ENCODE measurements around the gene RNF215.

RNF215 gene

DNA sequence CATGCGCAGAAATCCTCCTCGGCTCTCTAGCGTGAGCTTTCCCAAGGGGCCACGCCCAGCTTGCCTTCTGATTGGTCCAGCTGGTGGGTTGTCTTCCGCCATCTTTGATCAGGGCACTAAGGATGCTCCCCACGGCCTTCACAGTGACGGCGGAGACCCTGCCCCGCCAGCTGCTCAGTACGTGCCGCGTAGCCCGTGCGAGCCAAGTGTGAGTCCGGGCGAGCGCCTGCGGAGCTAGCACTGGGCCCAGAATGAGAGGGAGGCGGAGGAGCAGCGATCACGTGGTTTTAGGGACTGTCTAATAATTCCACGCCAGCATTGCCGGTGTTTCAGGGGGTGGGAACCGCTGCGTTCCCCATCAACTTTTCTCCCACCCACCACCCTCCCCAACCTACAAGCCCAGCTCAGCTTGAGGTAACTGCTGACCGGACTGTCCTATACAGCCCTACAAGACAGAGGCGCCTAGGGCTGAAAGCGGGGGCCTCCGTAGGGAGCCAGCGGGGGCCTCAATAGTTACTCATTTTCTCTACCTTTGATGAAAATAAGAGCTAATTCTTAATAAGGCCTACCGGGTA, 36.8 kb upstream of the RNF215 start:
- Histone ChIP-seq H4K20me1 (ENCODE audit: insufficient read depth, low read length) (no peaks in the 10 kb centered on the region), H3F3A (ENCODE audit: insufficient read depth, low read length) (peaks cover 19% of the 10 kb centered on the region), H3K79me2 (ENCODE audit: low read length) (peaks cover 17% of the 10 kb centered on the region), H2AFZ (ENCODE audit: low read length) (peak overlapping the region; percentile 92), H3K4me3 (ENCODE audit: low read length) (peak overlapping the region; percentile 84), H3K4me2 (ENCODE audit: low read depth, low read length) (peak overlapping the region; percentile 95), H3K27me3 (replicated peaks; ENCODE audit: insufficient read depth, low read length) (no peaks in the 10 kb centered on the region), H3K36me3 (replicated peaks; ENCODE audit: insufficient read depth, low read length) (no peaks in the 10 kb centered on the region), H3K9me2 (replicated peaks; ENCODE audit: insufficient read depth, low read length) (no peaks in the 10 kb centered on the region), H3K9ac (ENCODE audit: low read length) (peak overlapping the region; percentile 89; the same call in 1 of the 2 replicates), H3K4me1 (ENCODE audit: low read length) (peaks cover 20% of the 10 kb centered on the region), H3K9me3 (replicated peaks; ENCODE audit: insufficient read depth, low read length) (no peaks in the 10 kb centered on the region), H3K27ac (ENCODE audit: low read length) (peak overlapping the region; percentile 67; the same call in 1 of the 2 replicates)
- TF ChIP-seq EZH2phosphoT487 (IDR thresholded peaks at IDR 0.05; ENCODE audit: low read length) (no peak), EZH2 (optimal IDR thresholded peaks at IDR 0.05; ENCODE audit: low read depth, low read length) (no peak)
- TF ChIP-seq, protein P1, sequence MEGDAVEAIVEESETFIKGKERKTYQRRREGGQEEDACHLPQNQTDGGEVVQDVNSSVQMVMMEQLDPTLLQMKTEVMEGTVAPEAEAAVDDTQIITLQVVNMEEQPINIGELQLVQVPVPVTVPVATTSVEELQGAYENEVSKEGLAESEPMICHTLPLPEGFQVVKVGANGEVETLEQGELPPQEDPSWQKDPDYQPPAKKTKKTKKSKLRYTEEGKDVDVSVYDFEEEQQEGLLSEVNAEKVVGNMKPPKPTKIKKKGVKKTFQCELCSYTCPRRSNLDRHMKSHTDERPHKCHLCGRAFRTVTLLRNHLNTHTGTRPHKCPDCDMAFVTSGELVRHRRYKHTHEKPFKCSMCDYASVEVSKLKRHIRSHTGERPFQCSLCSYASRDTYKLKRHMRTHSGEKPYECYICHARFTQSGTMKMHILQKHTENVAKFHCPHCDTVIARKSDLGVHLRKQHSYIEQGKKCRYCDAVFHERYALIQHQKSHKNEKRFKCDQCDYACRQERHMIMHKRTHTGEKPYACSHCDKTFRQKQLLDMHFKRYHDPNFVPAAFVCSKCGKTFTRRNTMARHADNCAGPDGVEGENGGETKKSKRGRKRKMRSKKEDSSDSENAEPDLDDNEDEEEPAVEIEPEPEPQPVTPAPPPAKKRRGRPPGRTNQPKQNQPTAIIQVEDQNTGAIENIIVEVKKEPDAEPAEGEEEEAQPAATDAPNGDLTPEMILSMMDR (IDR thresholded peaks at IDR 0.05; ENCODE audit: low read length): no peak
- peak; percentile 100 for DNase-seq

DNA sequence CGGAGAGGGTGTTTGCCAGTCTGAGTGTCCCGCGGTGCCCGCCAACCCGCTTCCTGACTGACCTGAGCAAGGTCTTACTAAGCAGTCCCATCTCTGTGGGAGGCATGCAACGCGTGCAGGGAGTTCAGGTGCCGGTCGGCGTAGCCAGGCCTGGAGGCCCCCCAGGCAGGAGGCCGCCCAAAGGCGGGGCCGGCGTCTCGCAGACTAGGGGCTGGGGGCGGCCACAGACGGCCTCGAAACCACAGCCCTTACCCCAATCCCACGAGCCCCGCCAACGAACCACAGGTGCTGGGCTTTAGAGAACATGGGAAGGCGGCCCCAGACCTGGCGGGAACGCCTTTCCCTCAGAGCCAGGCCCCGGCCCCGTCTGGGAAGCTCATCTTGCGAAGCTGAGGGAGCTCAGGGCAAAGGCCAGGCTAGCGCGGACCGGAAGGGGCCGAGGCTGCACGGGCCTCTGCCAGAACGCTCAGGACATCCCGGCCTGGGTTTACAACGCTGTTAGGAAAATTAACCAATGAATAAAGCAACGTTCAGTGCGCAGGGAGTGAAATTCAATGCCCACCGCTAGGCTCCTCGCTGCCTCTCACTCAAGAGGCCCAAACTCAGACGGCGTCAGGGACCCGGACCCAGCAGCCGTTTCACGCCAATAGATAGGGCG, 36.2 kb upstream of the RNF215 start:
- DNase-seq: peak; percentile 21
- Histone ChIP-seq H3K4me2 (ENCODE audit: low read depth, low read length) (peak overlapping the region; percentile 95), H3F3A (ENCODE audit: insufficient read depth, low read length) (peaks cover 19% of the 10 kb centered on the region), H2AFZ (ENCODE audit: low read length) (peak overlapping the region; percentile 80), H3K27ac (ENCODE audit: low read length) (peak overlapping the region; percentile 67; the same call in 1 of the 2 replicates), H3K79me2 (ENCODE audit: low read length) (peaks cover 17% of the 10 kb centered on the region), H3K4me3 (ENCODE audit: low read length) (peak overlapping the region; percentile 84), H3K9me2 (replicated peaks; ENCODE audit: insufficient read depth, low read length) (no peaks in the 10 kb centered on the region), H3K9me3 (replicated peaks; ENCODE audit: insufficient read depth, low read length) (no peaks in the 10 kb centered on the region), H4K20me1 (ENCODE audit: insufficient read depth, low read length) (no peaks in the 10 kb centered on the region), H3K36me3 (replicated peaks; ENCODE audit: insufficient read depth, low read length) (no peaks in the 10 kb centered on the region), H3K4me1 (ENCODE audit: low read length) (peaks cover 20% of the 10 kb centered on the region), H3K27me3 (replicated peaks; ENCODE audit: insufficient read depth, low read length) (no peaks in the 10 kb centered on the region), H3K9ac (ENCODE audit: low read length) (peak overlapping the region; percentile 89)
- TF ChIP-seq, protein P1 (IDR thresholded peaks at IDR 0.05; ENCODE audit: low read length): no peak
- no peak for TF ChIP-seq EZH2phosphoT487 (IDR thresholded peaks at IDR 0.05; ENCODE audit: low read length)
- no peak for TF ChIP-seq EZH2 (optimal IDR thresholded peaks at IDR 0.05; ENCODE audit: low read depth, low read length)

DNA sequence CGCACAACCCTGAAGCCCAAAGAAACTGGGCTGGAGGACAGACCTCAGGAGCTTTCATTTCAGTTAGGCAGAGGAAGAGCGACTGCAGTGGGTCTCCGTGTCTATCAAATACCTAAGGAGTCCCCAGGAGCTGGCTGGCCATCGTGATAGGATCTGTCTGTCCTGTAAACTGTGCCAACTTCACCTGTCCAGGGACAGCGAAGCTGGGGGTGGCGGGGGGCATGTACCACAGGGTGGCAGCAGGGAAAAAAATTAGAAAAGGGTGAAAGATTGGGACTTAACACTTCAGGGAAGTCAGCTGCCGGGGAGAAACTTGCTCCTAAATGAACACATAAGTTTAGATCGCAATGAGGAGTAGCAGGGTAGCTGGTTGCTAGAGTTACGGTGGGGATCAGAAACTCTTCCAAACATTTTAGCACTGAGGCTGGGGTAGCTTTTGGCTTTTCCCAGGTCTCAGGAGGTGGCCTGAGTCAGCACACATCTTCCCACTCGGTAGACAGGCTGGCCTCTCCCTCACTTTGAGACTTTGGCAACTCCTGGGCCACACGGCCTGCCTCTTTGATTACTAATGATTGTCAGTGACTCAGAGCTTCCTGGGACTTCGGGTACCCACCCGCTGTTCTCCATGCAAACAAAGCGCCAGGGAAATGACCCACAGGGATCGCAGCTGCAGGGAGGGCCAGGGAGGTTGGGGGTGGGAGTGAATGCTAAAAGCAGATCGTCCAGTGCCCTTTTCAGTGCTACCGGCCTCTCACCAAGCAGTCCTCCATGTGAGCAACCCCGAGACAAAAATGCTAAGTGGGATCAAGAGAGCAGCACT, 35.5 kb upstream of the RNF215 start:
- H3K27me3 ChIP-seq (replicated peaks; ENCODE audit: insufficient read depth, low read length): no peaks in the 10 kb centered on the region
- peaks cover 19% of the 10 kb centered on the region for H3F3A ChIP-seq (ENCODE audit: insufficient read depth, low read length)
- H3K9ac ChIP-seq (ENCODE audit: low read length): peak overlapping the region; percentile 89
- H3K9me3 ChIP-seq (replicated peaks; ENCODE audit: insufficient read depth, low read length): no peaks in the 10 kb centered on the region
- H3K4me2 ChIP-seq (ENCODE audit: low read depth, low read length): peak overlapping the region; percentile 95
- H3K9me2 ChIP-seq (replicated peaks; ENCODE audit: insufficient read depth, low read length): no peaks in the 10 kb centered on the region
- DNase-seq: no peak
- H3K4me3 ChIP-seq (ENCODE audit: low read length): peak overlapping the region; percentile 84
- TF ChIP-seq EZH2 (optimal IDR thresholded peaks at IDR 0.05; ENCODE audit: low read depth, low read length): no peak
- TF ChIP-seq EZH2phosphoT487 (IDR thresholded peaks at IDR 0.05; ENCODE audit: low read length): no peak
- TF ChIP-seq, protein P1 (IDR thresholded peaks at IDR 0.05; ENCODE audit: low read length): no peak
- H3K27ac ChIP-seq (ENCODE audit: low read length): peak overlapping the region; percentile 67; the same call in 1 of the 2 replicates
- H3K4me1 ChIP-seq (ENCODE audit: low read length): peaks cover 20% of the 10 kb centered on the region
- H2AFZ ChIP-seq (ENCODE audit: low read length): peak overlapping the region; percentile 80
- H3K36me3 ChIP-seq (replicated peaks; ENCODE audit: insufficient read depth, low read length): no peaks in the 10 kb centered on the region
- peaks cover 17% of the 10 kb centered on the region for H3K79me2 ChIP-seq (ENCODE audit: low read length)
- no peaks in the 10 kb centered on the region for H4K20me1 ChIP-seq (ENCODE audit: insufficient read depth, low read length)
